A673 (cell line): ENCODE measurements around the gene SPRED3. TPM values are rescaled to one million over a fixed set of nuclear protein-coding genes. Genes with fewer than 3 reads are reported as not detected.
"Not testable (repeated sequence)": the region's sequence is repeated elsewhere in the genome, so short reads cannot be mapped to it uniquely, and the experiment has no call there.

ENCODE experiments used
- BruUV-seq: library from RNA; stranded (reverse); fragments of 400-500 nt; replicated peaks from 2 replicates; lab custom pipeline; 2021; lab: Mats Ljungman, UMichigan
- CTCF ChIA-PET: fragments of 300-600 bp; sonication (Branson Sonifier 250); formaldehyde crosslinking; loops from one replicate; lab custom pipeline; 2022; ENCODE audit warnings: antibody characterized with exemption; lab: Charles Lee
- POLR2A ChIA-PET: fragments of 300-600 bp; sonication (Branson Sonifier 250); formaldehyde crosslinking; loops from one replicate; lab custom pipeline; 2022; ENCODE audit warnings: antibody characterized with exemption; ENCODE audit not compliant: low non-redundant PET; lab: Charles Lee
- DNase-seq: peaks from one replicate; pipeline ENCODE4 v3.0.0-alpha.2; 2015; ENCODE audit warnings: low spot score
- H3K27ac ChIP-seq: fragments of 200-600 bp; sonication (generic); 2 replicates; pipeline ENCODE4 v1.5.1; 2016; ENCODE audit warnings: mixed run types, low read depth, mild to moderate bottlenecking, mixed read lengths, antibody characterized with exemption, low read length; ENCODE audit not compliant: poor library complexity, severe bottlenecking
- H3K27me3 ChIP-seq: fragments of 200-600 bp; sonication (generic); replicated peaks from 2 replicates; pipeline ENCODE4 v1.6.1; 2017; ENCODE audit warnings: mixed run types, low read depth, mild to moderate bottlenecking, mixed read lengths, antibody characterized with exemption, low read length; ENCODE audit not compliant: insufficient read depth, poor library complexity
- H3K36me3 ChIP-seq: fragments of 200-600 bp; sonication (generic); 2 replicates; pipeline ENCODE4 v1.6.1; 2016; ENCODE audit warnings: mixed run types, mild to moderate bottlenecking, mixed read lengths, antibody characterized with exemption, low read length; ENCODE audit not compliant: insufficient read depth, poor library complexity, severe bottlenecking
- H3K4me1 ChIP-seq: fragments of 200-600 bp; sonication (generic); 2 replicates; pipeline ENCODE4 v1.6.1; 2017; ENCODE audit warnings: mixed run types, mild to moderate bottlenecking, mixed read lengths, antibody characterized with exemption, low read length; ENCODE audit not compliant: insufficient read depth, poor library complexity, severe bottlenecking
- H3K4me3 ChIP-seq: fragments of 200-600 bp; sonication (generic); 2 replicates; pipeline ENCODE4 v1.5.1; 2016; ENCODE audit warnings: low read depth, mixed run types, mild to moderate bottlenecking, mixed read lengths, low read length; ENCODE audit not compliant: poor library complexity, severe bottlenecking
- H3K9me3 ChIP-seq: fragments of 200-600 bp; sonication (generic); 2 replicates; pipeline ENCODE4 v1.6.1; 2016; ENCODE audit warnings: mixed run types, low read depth, mild to moderate bottlenecking, mixed read lengths, antibody characterized with exemption, low read length; ENCODE audit not compliant: poor library complexity, severe bottlenecking
- CTCF ChIP-seq: fragments of 300-800, 200-600 bp; sonication (generic); conservative IDR thresholded peaks from 2 replicates; pipeline ENCODE4 v1.5.1; 2017; ENCODE audit warnings: low read depth, mild to moderate bottlenecking, antibody characterized with exemption, low read length, moderate library complexity, mixed read lengths
- EZH2 ChIP-seq: fragments of 200-600 bp; sonication (generic); IDR thresholded peaks from 2 replicates; pipeline ENCODE4 v1.6.1; 2017; ENCODE audit warnings: borderline replicate concordance, low read depth, mild to moderate bottlenecking, mixed read lengths, antibody characterized with exemption, low read length; ENCODE audit not compliant: poor library complexity, severe bottlenecking
- intact Hi-C: fragments of 100-400 bp; cut with micrococcal nuclease; formaldehyde crosslinking; loops from one replicate; pipeline ENCODE4 v1.10.0; 2022; ENCODE audit not compliant: unreplicated experiment
- total RNA-seq: library from RNA; stranded (reverse); gene quantifications from 2 replicates; pipeline ENCODE4 v1.2.3, GENCODE V29; 2021

Gene SPRED3
- total RNA-seq, 1 experiment from 2014 or later: 6.2 TPM

GRCh38 chr19:38425810-38426466 lies 37.4 kb downstream of the SPRED3 start, which contains the start of gene RASGRP4:
RASGRP4 (minus strand) TSS chr19:38426219; CDS start chr19:38426091, 128 bp downstream.
- Histone ChIP-seq H3K36me3 (no peaks in the 10 kb centered on the region), H3K27me3 (peaks cover 6% of the 10 kb centered on the region), H3K9me3 (no peaks in the 10 kb centered on the region), H3K27ac (no peak within 1 kb of the TSS), H3K4me1 (no peaks in the 10 kb centered on the region), H3K4me3 (no peak within 1 kb of the TSS)
- ChIA-PET CTCF (no interaction called here), POLR2A (no interaction called here)
- no TSS peak for BruUV-seq
- intact Hi-C loops: no loop called here
- TF ChIP-seq CTCF (no peak), EZH2 (no peak)
- no peak for DNase-seq

GRCh38 chr19:38427035-38427677 lies 38.7 kb downstream of the SPRED3 start:
- H3K36me3 ChIP-seq, H3K4me1 ChIP-seq, BruUV-seq, intact Hi-C loops, H3K27ac ChIP-seq, DNase-seq, CTCF ChIA-PET, H3K9me3 ChIP-seq, POLR2A ChIA-PET, H3K4me3 ChIP-seq: not testable (repeated sequence)
- H3K27me3 ChIP-seq: peaks cover 11% of the 10 kb centered on the region

GRCh38 chr19:38429055-38429810 lies 40.7 kb downstream of the SPRED3 start:
- BruUV-seq: no TSS peak
- ChIA-PET POLR2A (no interaction called here), CTCF (no interaction called here)
- no peak for TF ChIP-seq EZH2
- TF ChIP-seq CTCF: no peak
- Histone ChIP-seq H3K27me3 (peaks cover 11% of the 10 kb centered on the region), H3K4me3 (no peak overlapping the region), H3K36me3 (no peaks in the 10 kb centered on the region), H3K4me1 (no peaks in the 10 kb centered on the region), H3K9me3 (no peaks in the 10 kb centered on the region), H3K27ac (no peak overlapping the region)
- intact Hi-C loops: no loop called here
- no peak for DNase-seq
